Natural killer cell (primary cell): Measurements from ENCODE around the gene TPD52L2. TPM values are rescaled to one million over a fixed set of nuclear protein-coding genes. Genes with fewer than 3 reads are reported as not detected.
"Not testable (repeated sequence)": the region's sequence is repeated elsewhere in the genome, so short reads cannot be mapped to it uniquely, and the experiment has no call there.

ENCODE experiments used
- ATAC-seq, 3 donors: fragments of 150-1000 bp in 2 of 3; fragments of 200-7000 bp in 1 of 3; cut with Tn5 transposase; 1 replicate in 1 of 3; 2 replicates in 2 of 3; pipeline ENCODE4 v1.10.0; 2021; ENCODE audit warnings: mild to moderate bottlenecking in 2 of 3, moderate library complexity in 2 of 3
- DNase-seq, 2 donors: peaks; one replicate each; pipeline versions ENCODE4 v3.0.0 to v3.0.0-alpha.2; 2013 to 2021; ENCODE audit warnings: mixed read lengths in 1 of 2
- H3K27ac ChIP-seq: one replicate; pipeline ENCODE4 v1.5.1; 2013; ENCODE audit warnings: mild to moderate bottlenecking, low read length
- H3K27me3 ChIP-seq: one replicate; pipeline ENCODE4 v1.6.1; 2013; ENCODE audit warnings: low read length; ENCODE audit not compliant: control insufficient read depth, insufficient read depth
- H3K36me3 ChIP-seq: one replicate; pipeline ENCODE4 v1.6.1; 2013; ENCODE audit warnings: low read length; ENCODE audit not compliant: control insufficient read depth, insufficient read depth
- H3K4me1 ChIP-seq: one replicate; pipeline ENCODE4 v1.6.1; 2013; ENCODE audit warnings: low read length; ENCODE audit not compliant: control insufficient read depth, insufficient read depth
- H3K4me3 ChIP-seq: one replicate; pipeline ENCODE4 v1.5.1; 2013; ENCODE audit warnings: low read length
- H3K9me3 ChIP-seq: one replicate; pipeline ENCODE4 v1.6.1; 2013; ENCODE audit warnings: low read length; ENCODE audit not compliant: control insufficient read depth, insufficient read depth
- H3K27ac Mint-ChIP-seq, 2 donors: one replicate each; pipeline ENCODE4 v1.8.0; 2022; ENCODE audit warnings: mild to moderate bottlenecking in 2 of 2, mixed read lengths in 2 of 2, moderate library complexity in 1 of 2
- H3K27me3 Mint-ChIP-seq, 2 donors: one replicate each; pipeline ENCODE4 v1.8.0; 2022; ENCODE audit warnings: low read depth in 2 of 2, mixed read lengths in 2 of 2
- H3K36me3 Mint-ChIP-seq: one replicate; pipeline ENCODE4 v1.8.0; 2022; ENCODE audit warnings: mixed read lengths
- H3K4me1 Mint-ChIP-seq, 2 donors: one replicate each; pipeline ENCODE4 v1.8.0; 2022; ENCODE audit warnings: mixed read lengths in 2 of 2
- H3K4me3 Mint-ChIP-seq: one replicate; pipeline ENCODE4 v1.8.0; 2022; ENCODE audit warnings: mild to moderate bottlenecking, moderate library complexity, mixed read lengths
- H3K9me3 Mint-ChIP-seq, 2 donors: one replicate each; pipeline ENCODE4 v1.8.0; 2022; ENCODE audit warnings: mixed read lengths in 2 of 2
- CTCF ChIP-seq: fragments of 200-600 bp; IDR thresholded peaks from one replicate; pipeline ENCODE4 v1.8.0; 2022; ENCODE audit warnings: antibody characterized with exemption
- WGBS: methylation state at CpG from one replicate; pipeline ENCODE4 v1.1.7; 2013; ENCODE audit warnings: missing lambda C conversion rate; ENCODE audit not compliant: insufficient coverage; 5-methylcytosine and 5-hydroxymethylcytosine counted together
- intact Hi-C: fragments of 100-400 bp; cut with micrococcal nuclease; formaldehyde crosslinking; loops from one replicate; pipeline ENCODE4 v1.14.2; 2022
- total RNA-seq, 4 donors: library from RNA; stranded (reverse); fragments of 120-200 nt in 1 of 4; gene quantifications; one replicate each; pipeline versions ENCODE4 v1.2.3 to v1.2.4, GENCODE V29; 2013 to 2022

The TPD52L2 gene
- total RNA-seq, 3 donors from 2014 or later (not counting 1 experiment from before 2014, with no cell fraction given) = 36.8 to 47.2 (median 45.1) TPM

GRCh38 chr20:63929071-63929470 is 64.0 kb downstream of the TPD52L2 start:
- intact Hi-C loops = no loop called here
- Histone ChIP-seq H3K27me3 (no peaks in the 10 kb centered on the region), H3K9me3 (no peaks in the 10 kb centered on the region), H3K27ac (no peak overlapping the region), H3K4me3 (no peak overlapping the region), H3K36me3 (peaks cover 55% of the 10 kb centered on the region), H3K4me1 (no peaks in the 10 kb centered on the region)
- WGBS = 95% methylated on average over 26 of the region's 26 CpGs
- H3K27ac Mint-ChIP-seq = no peak overlapping the region
- H3K9me3 Mint-ChIP-seq = no peaks in the 10 kb centered on the region
- no peak for TF ChIP-seq CTCF
- H3K4me1 Mint-ChIP-seq = peaks cover 9 to 11% of the 10 kb centered on the region in 2 donors
- DNase-seq = no peak
- no peaks in the 10 kb centered on the region for H3K27me3 Mint-ChIP-seq
- H3K36me3 Mint-ChIP-seq = no peaks in the 10 kb centered on the region
- no peak for ATAC-seq
- no peak overlapping the region for H3K4me3 Mint-ChIP-seq

GRCh38 chr20:63929473-63929883 is 64.4 kb downstream of the TPD52L2 start:
- H3K27ac Mint-ChIP-seq, H3K27me3 ChIP-seq, H3K27me3 Mint-ChIP-seq, DNase-seq, H3K9me3 ChIP-seq, H3K27ac ChIP-seq, H3K36me3 Mint-ChIP-seq, H3K9me3 Mint-ChIP-seq, H3K4me3 Mint-ChIP-seq, intact Hi-C loops, H3K4me1 ChIP-seq, ATAC-seq, H3K4me3 ChIP-seq: not testable (repeated sequence)
- WGBS = 97% methylated on average over 31 of the region's 31 CpGs
- H3K4me1 Mint-ChIP-seq = peaks cover 9 to 15% of the 10 kb centered on the region in 2 donors
- H3K36me3 ChIP-seq = peaks cover 55% of the 10 kb centered on the region

- intact Hi-C loops = no loop called here
- Histone ChIP-seq H3K27ac (no peak overlapping the region), H3K9me3 (no peaks in the 10 kb centered on the region), H3K4me1 (no peaks in the 10 kb centered on the region), H3K36me3 (peaks cover 70% of the 10 kb centered on the region), H3K4me3 (no peak overlapping the region), H3K27me3 (no peaks in the 10 kb centered on the region)
- Mint-ChIP-seq H3K27me3 (no peaks in the 10 kb centered on the region), H3K9me3 (no peaks in the 10 kb centered on the region), H3K4me1 (peaks cover 0 to 18% of the 10 kb centered on the region in 2 donors), H3K27ac (no peak overlapping the region), H3K36me3 (no peaks in the 10 kb centered on the region), H3K4me3 (no peak overlapping the region)
- no peak for ATAC-seq
- DNase-seq = no peak
- 96% methylated on average over 37 of the region's 37 CpGs for WGBS
- TF ChIP-seq CTCF = no peak
Observed at GRCh38 chr20:63930971-63931553, 66.0 kb downstream of the TPD52L2 start.

GRCh38 chr20:63931735-63932134 is 66.7 kb downstream of the TPD52L2 start:
- H3K9me3 ChIP-seq = no peaks in the 10 kb centered on the region
- intact Hi-C loops = no loop called here
- no peaks in the 10 kb centered on the region for H3K9me3 Mint-ChIP-seq
- H3K4me1 Mint-ChIP-seq = peaks cover 0 to 11% of the 10 kb centered on the region in 2 donors
- H3K4me3 ChIP-seq = no peak overlapping the region
- H3K4me1 ChIP-seq = no peaks in the 10 kb centered on the region
- H3K4me3 Mint-ChIP-seq = no peak overlapping the region
- no peaks in the 10 kb centered on the region for H3K27me3 ChIP-seq
- H3K36me3 Mint-ChIP-seq = no peaks in the 10 kb centered on the region
- WGBS = 97% methylated on average over 19 of the region's 19 CpGs
- H3K27ac Mint-ChIP-seq = no peak overlapping the region
- no peak for ATAC-seq
- no peak for DNase-seq
- H3K27me3 Mint-ChIP-seq = no peaks in the 10 kb centered on the region
- H3K36me3 ChIP-seq = peaks cover 66% of the 10 kb centered on the region
- no peak for TF ChIP-seq CTCF
- H3K27ac ChIP-seq = no peak overlapping the region
